Neural progenitor cell (in vitro differentiated cells): Measurements from ENCODE around the gene RAD51D. TPM values are rescaled to one million over a fixed set of nuclear protein-coding genes. Genes with fewer than 3 reads are reported as not detected.

Source experiments
- DNase-seq: peaks from one replicate; pipeline ENCODE4 v3.0.0-alpha.2; 2016; ENCODE audit warnings: low spot score
- H2AFZ ChIP-seq: fragments of 200-600 bp; sonication (generic); replicated peaks from 2 replicates; pipeline ENCODE4 v1.6.1; 2016; ENCODE audit warnings: antibody characterized with exemption
- H3F3A ChIP-seq: fragments of 200-600 bp; sonication (generic); 2 replicates; pipeline ENCODE4 v1.6.1; 2016; ENCODE audit warnings: antibody characterized with exemption, low read depth
- H3K27ac ChIP-seq: fragments of 200-600 bp; sonication (generic); 2 replicates; pipeline ENCODE4 v1.5.1; 2016; ENCODE audit warnings: mild to moderate bottlenecking
- H3K27me3 ChIP-seq: fragments of 200-600 bp; sonication (generic); 2 replicates; pipeline ENCODE4 v1.6.1; 2016; ENCODE audit warnings: mild to moderate bottlenecking, moderate library complexity
- H3K36me3 ChIP-seq: fragments of 200-600 bp; sonication (generic); 2 replicates; pipeline ENCODE4 v1.5.1; 2016
- H3K4me1 ChIP-seq: fragments of 200-600 bp; sonication (generic); 2 replicates; pipeline ENCODE4 v1.6.1; 2016; ENCODE audit warnings: mixed run types
- H3K4me2 ChIP-seq: fragments of 200-600 bp; sonication (generic); 2 replicates; pipeline ENCODE4 v1.6.1; 2016
- H3K4me3 ChIP-seq: fragments of 200-600 bp; sonication (generic); 2 replicates; pipeline ENCODE4 v1.5.1; 2016
- H3K79me2 ChIP-seq: fragments of 200-600 bp; sonication (generic); 2 replicates; pipeline ENCODE4 v1.6.1; 2016; ENCODE audit warnings: low read depth
- H3K9ac ChIP-seq: fragments of 200-600 bp; sonication (generic); 2 replicates; pipeline ENCODE4 v1.6.1; 2016
- H3K9me3 ChIP-seq: fragments of 200-600 bp; sonication (generic); 2 replicates; pipeline ENCODE4 v1.5.1; 2016; ENCODE audit warnings: low read depth
- H4K20me1 ChIP-seq: fragments of 200-600 bp; sonication (generic); 2 replicates; pipeline ENCODE4 v1.6.1; 2016; ENCODE audit warnings: low read depth
- H3K27ac Mint-ChIP-seq: 3 replicates; pipeline ENCODE4 v1.8.0; 2021; ENCODE audit warnings: mixed read lengths
- H3K27me3 Mint-ChIP-seq: 2 replicates; pipeline ENCODE4 v1.8.0; 2022; ENCODE audit warnings: low read depth, mild to moderate bottlenecking, inconsistent platforms, moderate library complexity, mixed read lengths; ENCODE audit not compliant: insufficient read depth
- H3K36me3 Mint-ChIP-seq: 3 replicates; pipeline ENCODE4 v1.8.0; 2021; ENCODE audit warnings: mixed read lengths
- H3K4me1 Mint-ChIP-seq: 3 replicates; pipeline ENCODE4 v1.8.0; 2021; ENCODE audit warnings: mixed read lengths
- H3K4me3 Mint-ChIP-seq: 3 replicates; pipeline ENCODE4 v1.8.0; 2021; ENCODE audit warnings: mild to moderate bottlenecking, moderate library complexity, mixed read lengths
- H3K9me3 Mint-ChIP-seq: 3 replicates; pipeline ENCODE4 v1.8.0; 2020; ENCODE audit warnings: mixed read lengths
- CTCF ChIP-seq: fragments of 200-600 bp; sonication (generic); IDR thresholded peaks from 2 replicates; pipeline ENCODE4 v1.5.1; 2017; ENCODE audit warnings: antibody characterized with exemption, mild to moderate bottlenecking
- EZH2 ChIP-seq: fragments of 200-600 bp; sonication (generic); IDR thresholded peaks from 2 replicates; pipeline ENCODE4 v1.6.1; 2017; ENCODE audit warnings: antibody characterized with exemption, mild to moderate bottlenecking, moderate library complexity
- EZH2phosphoT487 ChIP-seq: fragments of 200-600 bp; sonication (generic); IDR thresholded peaks from 2 replicates; pipeline ENCODE4 v1.6.1; 2017; ENCODE audit warnings: antibody characterized with exemption
- total RNA-seq: library from RNA; depleted of rRNA; stranded (reverse); fragments of >200 nt; gene quantifications from 2 replicates; pipeline ENCODE4 v1.2.3, GENCODE V29; 2015; ENCODE audit warnings: low replicate concordance

Gene RAD51D
- total RNA-seq, 1 donor from 2014 or later = 9.0 TPM

GRCh38 chr17:35130392-35130791 lies 10.7 kb upstream of the RAD51D start:
- H3K4me1 Mint-ChIP-seq = no peaks in the 10 kb centered on the region
- no peak overlapping the region for H3K4me3 ChIP-seq
- H2AFZ ChIP-seq = no peak overlapping the region
- no peaks in the 10 kb centered on the region for H4K20me1 ChIP-seq
- no peaks in the 10 kb centered on the region for H3K79me2 ChIP-seq
- H3K9ac ChIP-seq = no peak overlapping the region
- H3K27ac ChIP-seq = no peak overlapping the region
- H3K27me3 Mint-ChIP-seq = peaks cover 3% of the 10 kb centered on the region
- H3K9me3 ChIP-seq = no peaks in the 10 kb centered on the region
- H3K36me3 Mint-ChIP-seq = peaks cover 15% of the 10 kb centered on the region
- H3K27me3 ChIP-seq = no peaks in the 10 kb centered on the region
- no peak for DNase-seq
- no peaks in the 10 kb centered on the region for H3K4me1 ChIP-seq
- no peak overlapping the region for H3K4me3 Mint-ChIP-seq
- no peak for TF ChIP-seq CTCF
- no peak for TF ChIP-seq EZH2phosphoT487
- no peak for TF ChIP-seq EZH2
- no peaks in the 10 kb centered on the region for H3F3A ChIP-seq
- no peaks in the 10 kb centered on the region for H3K9me3 Mint-ChIP-seq
- H3K4me2 ChIP-seq = no peak overlapping the region
- no peaks in the 10 kb centered on the region for H3K36me3 ChIP-seq
- no peak overlapping the region for H3K27ac Mint-ChIP-seq

GRCh38 chr17:35129973-35130351 lies 10.3 kb upstream of the RAD51D start:
- no peak overlapping the region for H3K4me2 ChIP-seq
- H2AFZ ChIP-seq = no peak overlapping the region
- H3K27me3 Mint-ChIP-seq = peaks cover 3% of the 10 kb centered on the region

GRCh38 chr17:35129154-35129972 lies 9.7 kb upstream of the RAD51D start:
- H3K9me3 ChIP-seq = no peaks in the 10 kb centered on the region
- H2AFZ ChIP-seq = no peak overlapping the region
- H3K79me2 ChIP-seq = no peaks in the 10 kb centered on the region
- no peaks in the 10 kb centered on the region for H3K4me1 ChIP-seq
- Mint-ChIP-seq H3K27me3 (peaks cover 3% of the 10 kb centered on the region), H3K9me3 (no peaks in the 10 kb centered on the region), H3K4me1 (no peaks in the 10 kb centered on the region), H3K36me3 (peaks cover 15% of the 10 kb centered on the region), H3K4me3 (no peak overlapping the region), H3K27ac (no peak overlapping the region)
- no peak for TF ChIP-seq CTCF
- TF ChIP-seq EZH2 = no peak
- no peak for TF ChIP-seq EZH2phosphoT487
- H3K27ac ChIP-seq = no peak overlapping the region
- H4K20me1 ChIP-seq = no peaks in the 10 kb centered on the region
- no peaks in the 10 kb centered on the region for H3F3A ChIP-seq
- H3K4me3 ChIP-seq = no peak overlapping the region
- no peaks in the 10 kb centered on the region for H3K27me3 ChIP-seq
- no peaks in the 10 kb centered on the region for H3K36me3 ChIP-seq
- DNase-seq = no peak
- H3K4me2 ChIP-seq = no peak overlapping the region
- H3K9ac ChIP-seq = no peak overlapping the region

More at GRCh38 chr17:35129973-35130351, 10.3 kb upstream of the RAD51D start:
- no peaks in the 10 kb centered on the region for H3K4me1 Mint-ChIP-seq
- H3K9me3 ChIP-seq = no peaks in the 10 kb centered on the region
- no peak overlapping the region for H3K27ac ChIP-seq
- DNase-seq = no peak
- H3K9ac ChIP-seq = no peak overlapping the region
- H3K4me1 ChIP-seq = no peaks in the 10 kb centered on the region
- H4K20me1 ChIP-seq = no peaks in the 10 kb centered on the region
- no peak overlapping the region for H3K4me3 Mint-ChIP-seq
- no peak overlapping the region for H3K27ac Mint-ChIP-seq
- no peaks in the 10 kb centered on the region for H3K36me3 ChIP-seq
- H3K79me2 ChIP-seq = no peaks in the 10 kb centered on the region
- no peaks in the 10 kb centered on the region for H3K27me3 ChIP-seq
- no peaks in the 10 kb centered on the region for H3F3A ChIP-seq
- TF ChIP-seq CTCF = no peak
- no peak for TF ChIP-seq EZH2
- no peak for TF ChIP-seq EZH2phosphoT487
- no peak overlapping the region for H3K4me3 ChIP-seq
- no peaks in the 10 kb centered on the region for H3K9me3 Mint-ChIP-seq
- H3K36me3 Mint-ChIP-seq = peaks cover 15% of the 10 kb centered on the region
